Upper lobe of right lung (tissue), 1 donor: ENCODE results near the gene ACHE. TPM values are rescaled to one million over a fixed set of nuclear protein-coding genes. Genes with fewer than 3 reads are reported as not detected.
"Not testable (repeated sequence)": the region's sequence is repeated elsewhere in the genome, so short reads cannot be mapped to it uniquely, and the experiment has no call there.

Source experiments
- ATAC-seq: fragments of 200-7000 bp; cut with Tn5 transposase; one replicate; pipeline ENCODE4 v1.9.1; 2020; ENCODE audit warnings: mild to moderate bottlenecking, moderate library complexity
- DNase-seq: peaks from one replicate; pipeline ENCODE4 v3.0.0-alpha.2; 2020
- H3K27ac ChIP-seq: fragments of 200-600 bp; one replicate; pipeline ENCODE4 v1.8.0; 2022
- H3K27me3 ChIP-seq: fragments of 200-600 bp; one replicate; pipeline ENCODE4 v1.8.0; 2022; ENCODE audit warnings: mild to moderate bottlenecking
- H3K36me3 ChIP-seq: fragments of 200-600 bp; one replicate; pipeline ENCODE4 v1.8.0; 2022
- H3K4me1 ChIP-seq: fragments of 200-600 bp; one replicate; pipeline ENCODE4 v1.8.0; 2022
- H3K4me3 ChIP-seq: fragments of 200-600 bp; one replicate; pipeline ENCODE4 v1.8.0; 2022; ENCODE audit warnings: mild to moderate bottlenecking
- H3K9me3 ChIP-seq: fragments of 200-600 bp; one replicate; pipeline ENCODE4 v1.8.0; 2022
- CTCF ChIP-seq: fragments of 200-600 bp; IDR thresholded peaks from one replicate; pipeline ENCODE4 v1.8.0; 2022; ENCODE audit warnings: antibody characterized with exemption
- intact Hi-C: fragments of 100-400 bp; cut with DNase I; formaldehyde crosslinking; loops from one replicate; pipeline ENCODE4 v1.11.0; 2022
- long read RNA-seq: library from polyadenylated mRNA; unstranded; transcript quantifications from one replicate; pipeline ENCODE4 v2.0.0, GENCODE V29; 2021
- total RNA-seq: library from RNA; stranded (reverse); fragmentation: NEBNext Ultra II Directional; extraction: Animal tissue kit (Norgen Biotek cat#: 25700); gene quantifications from one replicate; pipeline ENCODE4 v1.2.1, GENCODE V29; 2021
- donor health status: DM: no; HTN: yes; CAD: no; lungs with severe emphysema.

The ACHE gene
- 2.9 TPM for total RNA-seq
- long read RNA-seq, partial matches to known transcripts: 0 of 6 reads
- long read RNA-seq, other reads (novel, unspliced or antisense): 3 of 6 reads

GRCh38 chr7:100895701-100895955 is at the start of gene ACHE:
ACHE (minus strand) TSS chr7:100895888; CDS start chr7:100894232, 1,656 bp downstream.
- intact Hi-C loops: loop anchor here (5.0 kb wide), 1 partner anchor 162 kb away; no protein-coding TSS in a partner anchor
- Histone ChIP-seq H3K36me3 (no peaks in the 10 kb centered on the region), H3K4me3 (peak within 1 kb of the TSS; percentile 45), H3K4me1 (peaks cover 26% of the 10 kb centered on the region), H3K27me3 (peaks cover 28% of the 10 kb centered on the region), H3K27ac (no peak within 1 kb of the TSS), H3K9me3 (no peaks in the 10 kb centered on the region)
- peak; percentile 6 for ATAC-seq
- no peak for DNase-seq
- TF ChIP-seq CTCF: no peak

- TF ChIP-seq CTCF: no peak
- ATAC-seq: no peak
- intact Hi-C loops: no loop called here
Measured at GRCh38 chr7:100944138-100944537, 48.5 kb upstream of the ACHE start.

GRCh38 chr7:100943693-100944092 is 48.0 kb upstream of the ACHE start:
- ATAC-seq (no peak), DNase-seq (no peak)
- no peak overlapping the region for H3K27ac ChIP-seq
- intact Hi-C loops: no loop called here
- TF ChIP-seq CTCF: no peak
- no peaks in the 10 kb centered on the region for H3K9me3 ChIP-seq
- H3K4me3 ChIP-seq: no peak overlapping the region
- H3K4me1 ChIP-seq: peaks cover 9% of the 10 kb centered on the region
- peaks cover 6% of the 10 kb centered on the region for H3K27me3 ChIP-seq
- no peaks in the 10 kb centered on the region for H3K36me3 ChIP-seq

More at GRCh38 chr7:100944138-100944537, 48.5 kb upstream of the ACHE start:
- Histone ChIP-seq H3K9me3 (no peaks in the 10 kb centered on the region), H3K4me1 (peaks cover 9% of the 10 kb centered on the region), H3K27me3 (peaks cover 6% of the 10 kb centered on the region), H3K4me3 (no peak overlapping the region), H3K36me3 (no peaks in the 10 kb centered on the region), H3K27ac (no peak overlapping the region)
- DNase-seq: no peak

- DNase-seq (no peak), ATAC-seq (no peak)
- no peak for TF ChIP-seq CTCF
Measured at GRCh38 chr7:100942045-100942774, 46.5 kb upstream of the ACHE start.

GRCh38 chr7:100936167-100936566 is 40.5 kb upstream of the ACHE start:
- H3K36me3 ChIP-seq, ATAC-seq, intact Hi-C loops, H3K27ac ChIP-seq, H3K27me3 ChIP-seq, H3K9me3 ChIP-seq, DNase-seq, H3K4me1 ChIP-seq, H3K4me3 ChIP-seq: not testable (repeated sequence)

More at GRCh38 chr7:100942045-100942774, 46.5 kb upstream of the ACHE start:
- intact Hi-C loops: no loop called here
- H3K27ac ChIP-seq: no peak overlapping the region
- H3K36me3 ChIP-seq: no peaks in the 10 kb centered on the region
- no peak overlapping the region for H3K4me3 ChIP-seq
- peaks cover 6% of the 10 kb centered on the region for H3K27me3 ChIP-seq
- no peaks in the 10 kb centered on the region for H3K9me3 ChIP-seq
- H3K4me1 ChIP-seq: peaks cover 9% of the 10 kb centered on the region

- H3K9me3 ChIP-seq, ATAC-seq, DNase-seq, H3K4me3 ChIP-seq, intact Hi-C loops, H3K27ac ChIP-seq, H3K4me1 ChIP-seq, H3K36me3 ChIP-seq, H3K27me3 ChIP-seq: not testable (repeated sequence)
Measured at GRCh38 chr7:100935381-100935780, 39.7 kb upstream of the ACHE start.
